T-helper 9 cell (primary cell): ENCODE data around the gene CDH13.

Source experiments
- DNase-seq: peaks from one replicate; pipeline ENCODE4 v3.0.0-alpha.2; 2020

CDH13 gene

DNA sequence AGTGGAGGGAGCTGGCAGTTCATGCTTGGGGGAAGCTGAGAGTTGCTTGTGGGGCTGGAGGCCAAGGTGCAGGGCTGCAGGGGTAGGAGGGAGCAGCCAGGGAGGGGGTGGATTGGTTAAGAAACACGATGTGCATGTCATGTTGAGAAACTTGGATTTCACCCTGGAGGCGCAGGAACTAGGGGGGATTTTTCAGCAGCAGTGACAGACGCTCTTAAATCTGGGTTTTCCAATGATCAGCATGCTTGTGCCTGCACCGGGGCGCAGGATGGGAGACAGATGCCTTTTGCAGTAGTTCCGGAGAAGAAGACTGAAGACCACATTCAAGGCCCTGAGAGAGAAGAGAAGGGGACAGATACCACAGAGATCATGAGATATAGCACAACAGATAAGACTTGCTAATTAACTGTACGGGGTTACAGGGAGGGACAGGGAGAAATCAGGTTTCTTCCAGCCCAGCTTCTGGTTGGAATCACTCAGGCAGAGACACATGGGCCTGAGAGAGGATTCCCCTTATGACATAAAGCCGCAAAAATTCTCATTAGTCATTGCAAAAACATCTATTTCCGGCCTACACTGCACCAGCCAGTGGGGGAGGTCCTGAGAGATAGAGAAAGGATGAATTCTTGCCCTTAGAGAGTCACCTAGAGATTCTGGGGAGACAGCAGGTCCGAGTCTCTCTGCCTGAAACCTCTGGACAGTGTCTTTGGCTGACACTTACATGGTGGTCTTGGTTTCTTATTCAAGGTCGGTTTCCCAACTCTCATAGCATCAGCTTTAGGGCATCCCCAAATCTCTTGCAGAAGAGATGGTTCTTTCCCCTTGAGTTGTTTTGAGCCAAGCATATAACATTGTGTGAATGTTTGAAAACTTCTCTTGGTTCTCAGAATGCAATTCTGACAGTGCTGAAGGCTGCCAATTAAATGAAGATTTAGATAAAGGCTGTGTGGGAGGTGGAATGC lies 27.1 kb downstream of the CDH13 start:
- DNase-seq: peak; percentile 26

DNA sequence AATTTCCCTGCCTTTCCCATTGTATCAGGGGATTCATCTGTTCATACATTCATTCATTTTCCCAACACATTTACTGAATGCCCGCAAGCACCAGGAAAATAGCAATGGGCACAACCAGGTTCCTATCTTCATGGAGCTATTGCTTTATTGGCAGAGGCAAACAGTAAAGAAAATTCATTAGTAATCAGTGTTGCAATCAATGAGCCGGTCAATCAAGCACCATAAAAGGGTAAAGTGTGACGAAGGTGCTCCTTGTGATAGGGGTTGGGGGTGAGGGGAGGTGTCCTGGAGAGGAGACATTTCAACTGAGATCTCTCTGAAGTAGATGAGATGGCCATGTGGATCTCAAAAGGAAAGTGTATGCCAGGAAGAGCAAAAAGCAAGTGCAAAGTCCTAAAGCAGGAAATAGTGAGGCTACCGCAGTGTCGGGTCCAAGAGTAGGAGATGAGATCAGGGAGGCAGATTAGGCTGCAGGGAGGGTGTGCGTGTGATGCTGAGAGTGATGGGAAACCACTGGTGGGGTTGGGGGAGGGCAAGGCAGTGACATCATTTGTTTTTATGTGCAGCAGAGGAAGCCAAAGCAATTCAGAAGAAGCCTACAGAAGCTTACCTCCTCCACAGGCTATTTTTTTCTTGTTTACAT lies 28.4 kb downstream of the CDH13 start:
- DNase-seq: peak; percentile 62

- DNase-seq: no peak
Measured at GRCh38 chr16:82655720-82656490, 29.1 kb downstream of the CDH13 start.

GRCh38 chr16:82657239-82657638 lies 30.5 kb downstream of the CDH13 start:
- no peak for DNase-seq

DNA sequence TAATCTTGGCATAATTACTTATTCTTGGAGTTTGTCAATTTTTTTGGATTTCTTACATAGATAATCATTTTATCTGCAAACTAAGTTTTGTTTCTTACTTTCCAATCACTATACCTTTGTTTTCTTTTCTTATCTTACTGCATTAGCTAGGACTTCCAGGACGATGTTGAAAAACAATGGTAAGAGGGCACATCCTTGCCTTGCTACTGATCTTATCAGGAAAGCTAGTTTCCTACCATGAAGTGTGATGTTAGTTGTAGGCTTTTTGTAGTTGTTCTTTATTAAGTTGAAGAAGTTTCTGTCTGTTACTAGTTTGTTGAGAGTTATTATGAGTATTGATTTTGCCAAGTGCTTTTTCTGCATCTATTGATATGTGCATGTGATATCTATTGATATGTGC lies 31.0 kb downstream of the CDH13 start:
- DNase-seq: no peak

DNA sequence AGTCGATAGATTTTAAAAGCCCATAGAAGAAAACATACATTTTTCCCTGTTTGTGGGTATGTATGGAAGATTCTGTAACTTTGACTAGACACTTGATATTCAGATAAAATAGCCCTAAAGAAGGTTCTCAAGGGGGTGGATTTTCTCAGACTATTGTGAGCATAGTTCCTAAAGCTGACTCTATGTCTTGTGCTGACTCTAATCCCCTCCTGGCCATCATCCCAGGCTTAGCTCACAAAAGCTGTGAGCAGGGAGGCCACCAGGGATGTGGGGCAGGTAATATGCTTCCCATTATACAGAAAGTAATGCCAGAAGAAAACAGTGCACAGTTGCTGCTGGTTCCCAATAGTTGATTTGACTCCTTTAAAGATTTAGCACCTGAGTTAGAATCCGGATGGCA lies 32.0 kb downstream of the CDH13 start:
- DNase-seq: no peak

DNA sequence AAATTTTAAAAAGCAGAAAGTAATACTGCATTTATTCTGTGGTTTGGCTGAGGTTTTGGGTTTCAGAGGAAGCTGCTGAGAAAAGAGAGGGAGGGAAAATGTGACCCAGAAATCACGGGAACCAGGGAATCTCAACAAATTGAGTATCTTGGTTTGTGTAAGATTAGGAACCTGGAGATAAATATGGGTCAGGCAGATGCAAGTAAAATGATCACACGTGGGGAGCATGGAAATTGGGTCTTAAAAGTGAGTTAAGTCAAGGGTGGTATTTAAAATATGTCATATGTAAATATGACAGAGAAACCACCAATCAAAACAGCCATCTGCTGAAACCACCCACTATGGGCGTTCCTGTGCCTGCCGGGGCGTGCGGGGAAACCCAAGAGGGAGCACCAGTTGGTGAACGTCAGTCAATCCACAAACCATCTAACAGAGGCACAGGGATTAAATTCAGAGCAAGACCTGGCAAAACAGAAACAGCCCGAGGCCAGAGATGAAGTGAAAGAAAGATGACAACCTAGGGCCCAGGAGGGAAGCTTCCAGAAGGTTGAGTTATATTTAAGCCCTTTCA lies 33.4 kb downstream of the CDH13 start:
- DNase-seq: peak; percentile 37

DNA sequence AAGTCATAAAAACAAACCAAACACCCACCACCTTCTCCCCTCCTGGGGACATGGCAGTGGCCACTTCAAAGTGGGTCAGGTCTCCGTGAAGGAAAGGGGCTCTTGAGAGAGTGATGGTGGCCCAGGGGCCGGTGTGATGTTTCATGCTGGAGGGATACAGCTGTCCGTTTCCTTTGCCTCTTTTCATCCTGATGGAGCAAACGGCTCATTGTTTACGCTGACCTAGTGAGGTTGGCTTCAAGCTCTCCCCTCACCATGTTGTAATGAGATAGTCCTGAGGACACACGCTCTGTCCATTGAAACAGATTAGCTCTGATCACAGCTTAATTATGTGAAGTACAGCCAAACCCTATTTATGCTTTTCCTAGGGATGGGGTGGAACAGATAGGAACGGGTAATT lies 34.2 kb downstream of the CDH13 start:
- DNase-seq: no peak

DNA sequence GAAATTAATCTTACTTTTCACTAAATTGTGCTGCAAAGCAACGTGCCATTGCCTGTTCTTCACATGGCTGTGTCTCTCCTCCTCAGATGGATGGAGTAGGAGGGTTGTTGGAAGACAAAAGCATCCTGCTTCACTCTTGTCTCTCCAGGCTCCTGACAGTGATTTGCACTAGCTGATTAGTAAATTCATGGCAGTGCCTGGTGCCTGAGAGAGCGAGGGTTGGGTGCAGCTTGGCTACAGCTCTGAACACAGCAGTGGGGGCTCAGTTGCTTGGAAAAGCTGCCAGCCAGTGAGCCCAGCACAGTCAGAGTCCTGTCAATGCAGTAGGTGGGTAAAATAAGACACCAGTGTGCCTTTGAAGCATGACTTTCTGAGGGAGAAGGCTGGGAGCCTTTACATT lies 37.4 kb downstream of the CDH13 start:
- DNase-seq: no peak

DNA sequence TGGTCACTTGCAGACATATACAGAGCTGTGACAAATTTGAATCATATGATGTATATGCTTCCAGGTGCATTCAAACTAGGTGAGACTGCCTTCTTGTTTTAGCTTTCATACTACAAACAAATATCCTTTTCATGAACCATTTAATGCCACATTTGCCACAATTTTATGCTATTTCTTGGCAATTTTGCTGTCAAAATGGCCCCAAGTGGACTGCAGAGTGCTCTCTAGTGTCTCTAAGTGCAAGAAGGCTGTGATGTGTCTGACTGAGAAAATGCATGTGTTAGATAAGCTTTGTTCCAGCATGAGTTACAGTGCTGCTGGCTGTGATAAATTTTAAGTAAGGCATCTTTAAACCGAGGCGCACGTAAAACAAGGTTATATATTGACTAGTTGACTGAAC lies 38.3 kb downstream of the CDH13 start:
- no peak for DNase-seq

- DNase-seq: no peak
Measured at GRCh38 chr16:82667437-82667836, 40.7 kb downstream of the CDH13 start.

- DNase-seq: no peak
Measured at GRCh38 chr16:82668094-82668493, 41.3 kb downstream of the CDH13 start.

- peak; percentile 43 for DNase-seq
Measured at GRCh38 chr16:82671741-82672140, 45.0 kb downstream of the CDH13 start.

- no peak for DNase-seq
Measured at GRCh38 chr16:82672676-82673075, 45.9 kb downstream of the CDH13 start.

DNA sequence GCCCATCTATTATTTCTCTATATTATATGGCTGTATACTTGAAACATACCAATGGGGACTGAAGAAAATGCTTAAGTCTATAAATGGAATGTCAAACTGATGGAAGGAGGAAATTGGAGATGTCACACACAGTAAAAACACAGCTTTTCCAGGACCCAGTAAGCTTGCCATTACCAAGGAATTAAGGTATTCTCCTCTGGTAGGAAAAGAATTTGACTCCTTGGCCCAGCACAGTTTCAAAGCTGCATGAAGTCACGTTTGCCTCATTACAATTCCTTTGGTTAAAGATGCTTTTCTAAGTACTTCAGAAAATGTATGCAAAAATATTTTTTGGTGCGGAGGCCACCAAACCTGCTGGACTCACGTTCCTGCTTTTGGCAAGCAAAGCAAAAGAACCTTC lies 48.5 kb downstream of the CDH13 start:
- DNase-seq: no peak

DNA sequence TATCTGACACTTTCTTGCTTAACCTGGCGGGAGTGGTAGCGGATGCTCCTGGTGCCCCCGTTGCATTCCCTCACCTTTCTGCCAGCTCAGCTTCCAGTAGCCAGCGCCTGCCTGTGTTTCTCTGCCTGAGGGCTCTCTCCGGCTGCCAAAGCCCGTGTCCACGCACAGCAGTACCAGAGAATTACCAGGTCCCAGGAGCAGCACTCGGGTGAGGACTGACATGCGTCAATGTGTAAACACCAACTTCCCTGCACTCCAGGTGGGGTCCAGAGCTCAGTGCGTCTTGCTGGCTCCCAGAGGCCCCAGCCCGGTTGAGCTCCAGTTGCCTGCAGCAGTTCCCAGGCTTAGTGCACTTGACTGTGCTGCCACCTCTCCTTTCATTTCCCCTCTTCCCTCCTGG lies 54.8 kb downstream of the CDH13 start:
- DNase-seq: no peak

DNA sequence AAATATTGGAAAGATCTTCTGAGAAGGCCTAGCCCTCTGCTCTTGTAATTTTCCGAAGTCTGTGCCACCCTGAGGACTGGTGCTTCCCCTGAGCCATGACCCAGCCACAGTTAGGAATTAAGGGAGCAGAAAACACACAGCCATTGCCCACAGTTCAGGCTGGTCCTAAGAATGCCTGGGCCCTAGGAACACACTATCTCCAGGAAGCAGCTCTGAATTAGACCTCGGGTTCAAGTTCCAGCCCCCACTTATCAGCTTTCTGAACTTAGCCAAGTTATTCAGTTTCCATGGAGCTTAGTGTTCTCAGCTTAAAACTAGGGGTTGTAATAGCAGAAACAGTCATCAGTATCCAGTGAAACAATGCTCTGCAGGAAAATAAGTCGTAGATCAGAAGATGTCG lies 56.0 kb downstream of the CDH13 start:
- DNase-seq: no peak

- DNase-seq: no peak
Measured at GRCh38 chr16:82684256-82684655, 57.5 kb downstream of the CDH13 start.

GRCh38 chr16:82685526-82685925 lies 58.8 kb downstream of the CDH13 start:
- DNase-seq: no peak

- no peak for DNase-seq
Measured at GRCh38 chr16:82694239-82694874, 67.6 kb downstream of the CDH13 start.

DNA sequence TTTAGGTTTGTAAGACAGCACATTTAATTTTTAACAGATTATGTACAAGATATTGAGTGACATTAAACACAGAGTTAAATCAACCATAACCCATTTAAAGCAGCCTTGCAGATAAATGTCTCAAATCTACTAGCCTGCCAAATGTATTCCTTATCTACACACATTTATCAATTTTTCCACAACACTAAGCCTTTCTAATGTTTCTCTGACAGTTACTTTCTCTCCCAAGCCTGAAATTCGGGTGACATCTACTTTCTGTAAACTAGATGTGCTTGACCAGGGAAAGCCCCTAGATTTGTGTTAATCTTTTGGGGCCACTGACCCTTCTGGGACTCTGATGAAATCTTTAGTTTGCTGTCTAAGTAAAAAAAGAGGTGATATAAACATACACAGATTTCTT lies 69.0 kb downstream of the CDH13 start:
- DNase-seq: no peak

DNA sequence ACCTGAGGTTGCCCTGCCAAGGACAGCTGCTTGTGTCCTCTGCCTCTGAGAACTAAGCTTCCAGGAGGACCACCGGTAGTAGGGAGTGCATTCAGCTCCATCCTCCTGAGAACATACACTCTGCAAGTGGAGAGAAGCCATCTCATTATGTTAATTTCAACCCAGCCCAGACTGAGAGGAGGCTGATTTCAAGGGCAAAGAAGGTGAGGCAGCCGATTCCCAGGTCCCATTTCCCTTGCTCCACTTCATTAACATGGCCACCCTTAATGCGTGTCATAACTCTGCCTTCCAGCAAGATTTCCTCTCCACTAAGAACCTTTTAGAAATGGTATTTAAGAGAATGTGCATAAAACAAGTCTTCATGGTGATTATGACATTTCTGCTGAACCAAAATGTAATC lies 72.5 kb downstream of the CDH13 start:
- DNase-seq: no peak
